Activated CD4-positive, alpha-beta T cell treated with anti-CD3 and anti-CD28 coated beads, Interleukin-2, amount 50 U/mL, for 4 hours (primary cell): ENCODE results near the gene MYO5C.

Experiments
- DNase-seq, 2 experiments: peaks; one replicate each; pipeline ENCODE4 v3.0.0-alpha.2; 2020

Gene MYO5C

GRCh38 chr15:52164631-52165265 lies 130.9 kb downstream of the MYO5C start:
- DNase-seq: no peak

GRCh38 chr15:52163321-52164190 lies 132.0 kb downstream of the MYO5C start:
- DNase-seq: peak in 1 of 2 experiments; percentile 4

- no peak for DNase-seq
Measured at GRCh38 chr15:52162876-52163275, 132.7 kb downstream of the MYO5C start.

- no peak for DNase-seq
Measured at GRCh38 chr15:52162260-52162659, 133.3 kb downstream of the MYO5C start.

- no peak for DNase-seq
Measured at GRCh38 chr15:52161406-52161966, 134.1 kb downstream of the MYO5C start.

- no peak for DNase-seq
Measured at GRCh38 chr15:52159645-52160044, 136.0 kb downstream of the MYO5C start.

GRCh38 chr15:52158084-52158765 lies 137.4 kb downstream of the MYO5C start:
- no peak for DNase-seq

- no peak for DNase-seq
Measured at GRCh38 chr15:52155878-52156277, 139.7 kb downstream of the MYO5C start.

GRCh38 chr15:52154896-52155865 lies 140.4 kb downstream of the MYO5C start:
- DNase-seq: no peak

- DNase-seq: no peak
Measured at GRCh38 chr15:52153900-52154895, 141.4 kb downstream of the MYO5C start.

GRCh38 chr15:52151353-52151752 lies 144.3 kb downstream of the MYO5C start:
- no peak for DNase-seq

- DNase-seq: no peak
Measured at GRCh38 chr15:52150871-52151270, 144.7 kb downstream of the MYO5C start.

GRCh38 chr15:52150043-52150825 lies 145.4 kb downstream of the MYO5C start:
- no peak for DNase-seq

GRCh38 chr15:52148403-52148802 lies 147.2 kb downstream of the MYO5C start:
- no peak for DNase-seq

- no peak for DNase-seq
Measured at GRCh38 chr15:52146776-52147175, 148.8 kb downstream of the MYO5C start.

GRCh38 chr15:52146261-52146660 lies 149.3 kb downstream of the MYO5C start:
- DNase-seq: no peak

GRCh38 chr15:52144656-52145178 lies 150.9 kb downstream of the MYO5C start:
- no peak for DNase-seq

- no peak for DNase-seq
Measured at GRCh38 chr15:52143873-52144272, 151.7 kb downstream of the MYO5C start.
